HG02759 (cell line): ENCODE results near the gene UBE2J2.

Experiments
- ATAC-seq: cut with Tn5 transposase; IDR thresholded peaks from one replicate; pipeline ENCODE4 v1.9.1; 2021; ENCODE audit warnings: mild to moderate bottlenecking, moderate library complexity; ENCODE audit not compliant: unreplicated experiment

UBE2J2 gene

GRCh38 chr1:1296070-1297061 lies 22.7 kb upstream of the UBE2J2 start:
- no peak for ATAC-seq

- no peak for ATAC-seq
Observed at GRCh38 chr1:1295154-1295923, 21.7 kb upstream of the UBE2J2 start.

GRCh38 chr1:1294250-1294890 lies 20.7 kb upstream of the UBE2J2 start:
- ATAC-seq: no peak

- no peak for ATAC-seq
Observed at GRCh38 chr1:1293263-1294249, 19.9 kb upstream of the UBE2J2 start.

- no peak for ATAC-seq
Observed at GRCh38 chr1:1292851-1293250, 19.2 kb upstream of the UBE2J2 start.

GRCh38 chr1:1292442-1292779 lies 18.8 kb upstream of the UBE2J2 start:
- no peak for ATAC-seq

- no peak for ATAC-seq
Observed at GRCh38 chr1:1291548-1292441, 18.1 kb upstream of the UBE2J2 start.

GRCh38 chr1:1291023-1291528 lies 17.4 kb upstream of the UBE2J2 start:
- ATAC-seq: no peak

- ATAC-seq: no peak
Observed at GRCh38 chr1:1290238-1290731, 16.6 kb upstream of the UBE2J2 start.

- no peak for ATAC-seq
Observed at GRCh38 chr1:1287288-1288110, 13.8 kb upstream of the UBE2J2 start.

GRCh38 chr1:1286313-1287261 lies 12.9 kb upstream of the UBE2J2 start:
- no peak for ATAC-seq

- ATAC-seq: no peak
Observed at GRCh38 chr1:1285611-1286311, 12.1 kb upstream of the UBE2J2 start.

GRCh38 chr1:1285102-1285571 lies 11.5 kb upstream of the UBE2J2 start:
- no peak for ATAC-seq

- ATAC-seq: no peak
Observed at GRCh38 chr1:1284221-1285101, 10.8 kb upstream of the UBE2J2 start.

- no peak for ATAC-seq
Observed at GRCh38 chr1:1283821-1284220, 10.2 kb upstream of the UBE2J2 start.
